NCI-H2196 (cell line): ENCODE results near the gene DNAJC30.

Source experiments
- DNase-seq: peaks from one replicate; lab custom pipeline; 2025; ENCODE audit not compliant: unreplicated experiment; lab: John Stamatoyannopoulos, UW

Gene DNAJC30

DNA sequence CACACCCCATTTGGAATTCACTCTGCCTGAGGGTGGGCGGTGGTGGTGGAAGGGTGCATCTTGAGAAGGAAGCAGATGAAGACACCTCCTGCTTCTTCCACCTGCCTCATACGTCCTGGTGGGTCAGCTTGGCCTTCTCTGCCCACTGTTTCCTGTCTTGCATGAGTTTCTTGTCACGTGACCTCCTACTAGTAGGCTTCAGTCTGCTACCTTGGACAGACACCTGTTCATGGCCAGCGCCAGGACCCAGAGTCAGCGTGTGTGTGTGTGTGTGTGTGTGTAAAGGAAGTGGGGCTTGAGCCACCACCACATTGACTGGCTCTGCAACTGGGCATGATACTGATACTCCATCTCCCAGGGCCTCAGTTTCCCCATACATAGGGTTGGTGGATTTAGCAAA, 32.7 kb downstream of the DNAJC30 start:
- DNase-seq, result no peak

DNA sequence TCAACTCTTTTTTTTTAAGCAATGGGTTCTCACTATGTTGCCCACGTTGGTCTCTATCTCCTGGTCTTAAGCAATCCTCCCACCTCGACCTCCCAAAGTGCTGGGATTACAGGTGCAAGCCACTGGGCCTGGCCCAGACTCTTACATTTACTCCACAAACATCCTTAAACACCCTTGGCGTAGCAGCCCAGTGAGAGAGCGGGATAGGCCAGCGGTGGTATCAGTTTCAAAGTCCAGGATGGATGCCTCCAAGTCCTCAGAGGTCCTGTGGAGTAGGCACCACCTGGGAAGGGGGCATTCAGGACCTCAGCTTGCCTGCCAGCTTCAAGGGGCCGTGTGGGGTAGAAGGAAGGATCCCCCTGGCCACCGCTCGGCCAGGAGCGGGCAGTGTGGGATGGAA, 33.7 kb downstream of the DNAJC30 start:
- DNase-seq, result no peak

DNA sequence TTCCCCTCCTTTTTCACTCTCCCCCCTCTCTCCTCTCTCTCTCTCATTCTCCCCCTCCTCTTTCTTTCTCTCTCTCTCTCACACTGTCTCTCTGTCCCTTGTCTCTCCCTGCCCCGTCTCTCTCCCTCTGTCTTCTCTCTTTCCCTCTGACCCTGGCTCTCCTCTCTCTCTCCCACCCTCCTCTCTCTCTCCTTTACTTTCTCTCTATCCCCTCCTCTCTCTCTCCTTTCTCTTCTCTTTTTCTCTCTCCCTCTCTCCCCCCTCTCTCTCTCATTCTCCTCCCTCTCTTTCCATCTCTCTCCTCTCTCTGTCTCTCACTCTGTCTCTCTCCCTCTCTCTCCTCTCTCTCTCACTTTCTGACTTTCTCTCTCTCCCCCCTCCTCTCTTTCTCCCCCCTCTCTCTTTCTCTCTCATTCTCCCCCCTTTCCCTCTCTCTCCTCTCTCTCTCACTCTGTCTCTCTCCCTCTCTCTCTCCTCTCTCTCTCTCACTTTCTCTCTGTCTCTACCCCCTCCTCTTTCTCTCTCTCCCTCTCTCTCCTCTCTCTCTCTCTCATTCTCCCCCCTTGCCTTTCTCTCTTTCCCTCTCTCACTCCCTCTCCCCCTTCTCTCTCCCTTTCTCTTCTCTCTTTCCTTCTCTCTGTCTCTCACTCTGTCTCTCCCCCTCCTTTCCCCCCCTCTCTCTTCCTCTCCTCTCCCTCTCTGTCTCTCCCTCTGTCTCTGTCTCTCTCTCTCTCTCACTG, 34.5 kb downstream of the DNAJC30 start:
- DNase-seq, result no peak

DNA sequence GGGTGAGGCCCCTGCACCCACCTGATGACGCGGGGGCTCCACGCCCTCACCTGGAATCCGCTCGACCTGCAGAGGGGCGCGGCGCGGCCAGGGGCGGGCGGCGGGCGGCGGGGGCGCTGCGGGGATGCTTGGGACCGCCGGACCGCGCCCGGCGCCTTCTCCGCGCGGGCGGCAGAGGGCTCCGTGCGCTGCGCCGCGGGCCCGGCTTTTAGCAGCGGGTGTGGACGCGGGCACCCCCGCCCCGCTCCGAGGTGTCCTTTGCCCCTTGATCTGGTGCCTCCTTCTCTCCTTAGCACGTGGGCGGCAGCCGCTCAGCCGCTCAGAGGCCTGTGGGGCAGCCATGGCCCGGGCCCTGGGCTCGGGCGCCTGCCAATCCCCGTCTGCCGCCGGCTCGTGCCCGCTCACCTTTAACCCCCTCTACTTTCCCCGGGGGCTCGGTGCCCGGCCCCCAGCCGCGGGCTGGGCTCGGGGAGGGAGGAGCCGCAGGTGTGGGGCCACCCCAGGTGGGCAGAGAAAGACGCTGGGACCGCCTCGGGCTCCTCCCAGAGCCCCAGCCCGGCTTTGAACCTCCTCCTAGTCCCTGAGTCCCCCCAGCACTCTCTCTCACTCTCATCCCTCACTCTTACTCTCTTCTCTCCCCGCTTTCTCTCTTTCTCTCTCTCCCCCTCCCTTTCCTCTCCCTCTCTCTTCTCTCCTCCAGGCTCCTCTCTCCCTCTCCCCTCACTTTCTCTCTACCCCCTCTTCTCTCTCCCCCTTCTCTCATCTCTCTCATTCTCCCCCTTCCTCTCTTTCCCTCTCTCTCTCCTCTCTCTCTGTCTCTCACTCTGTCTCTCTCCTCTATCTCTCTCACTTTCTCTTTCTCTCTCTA, 35.3 kb downstream of the DNAJC30 start:
- peak; percentile 32 for DNase-seq

DNA sequence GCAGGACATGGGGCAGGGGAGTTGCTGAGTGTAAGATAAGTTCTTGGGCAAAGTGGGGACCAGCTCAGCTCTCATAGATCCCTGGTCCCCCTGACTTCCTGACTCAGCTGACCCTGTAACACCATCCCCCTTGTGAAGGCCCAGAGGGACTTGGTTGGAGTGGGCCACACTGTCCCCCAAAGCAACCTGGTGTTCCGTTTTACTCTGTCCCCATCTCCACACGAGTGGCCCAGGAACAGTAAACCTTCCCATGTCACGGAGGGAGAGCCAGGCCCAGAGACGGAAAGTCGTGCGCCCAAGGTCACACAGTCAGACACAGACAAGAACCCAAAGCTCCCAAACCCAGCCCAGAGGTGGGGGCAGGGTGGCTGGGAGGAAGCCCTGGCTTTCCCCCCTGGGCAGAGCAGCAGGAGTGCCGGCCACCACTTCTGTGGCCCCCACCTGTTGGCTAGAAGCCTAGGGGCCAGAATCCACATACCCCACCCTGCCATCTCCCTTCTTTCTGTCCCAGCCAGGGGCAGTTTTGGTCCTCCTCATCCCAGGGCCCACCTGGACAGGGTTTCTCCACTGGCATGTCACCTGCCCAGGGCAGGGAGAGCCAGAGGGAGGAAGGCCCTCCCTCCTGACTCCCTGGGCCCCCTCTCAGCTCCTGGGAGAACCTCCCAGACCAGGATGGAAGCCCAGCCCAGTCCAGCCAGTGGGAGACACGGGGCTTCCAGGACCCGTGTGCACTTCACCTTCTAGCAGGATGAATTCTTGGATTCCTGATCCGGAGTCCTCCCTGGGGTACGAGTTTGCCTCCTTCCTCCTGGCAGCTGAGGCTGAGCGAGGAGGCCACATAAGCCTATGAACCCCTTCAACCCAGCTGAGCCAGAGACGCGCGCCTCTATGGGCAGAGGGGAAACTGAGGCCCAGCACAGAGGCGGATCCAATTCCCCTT, 36.2 kb downstream of the DNAJC30 start:
- DNase-seq, result no peak

DNA sequence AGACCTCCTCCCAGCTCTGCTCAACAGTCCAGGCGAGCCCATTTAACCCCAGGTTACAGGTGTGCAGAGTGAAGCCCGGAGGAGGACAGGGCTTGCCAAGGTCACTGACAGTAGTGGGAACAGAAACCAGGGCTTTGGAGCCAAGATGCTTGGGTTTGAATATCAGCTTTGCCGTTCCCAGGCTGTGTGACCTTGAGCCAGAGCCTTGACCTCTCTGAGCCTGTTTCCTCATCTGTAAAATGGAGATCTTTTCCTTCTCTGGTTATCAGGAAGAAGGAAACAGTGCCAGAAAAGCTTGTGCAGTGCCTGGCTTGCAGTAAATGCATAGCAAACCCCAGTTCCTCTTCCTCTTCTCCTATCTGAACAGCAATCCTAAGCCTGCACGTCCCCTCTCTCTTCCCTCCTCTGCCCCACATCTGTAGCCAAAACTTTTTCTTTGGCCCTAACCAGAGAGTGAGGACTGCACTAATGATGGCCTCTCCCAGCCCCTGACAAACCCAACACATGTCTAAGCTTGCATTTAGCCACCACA, 37.5 kb downstream of the DNAJC30 start:
- no peak for DNase-seq

DNA sequence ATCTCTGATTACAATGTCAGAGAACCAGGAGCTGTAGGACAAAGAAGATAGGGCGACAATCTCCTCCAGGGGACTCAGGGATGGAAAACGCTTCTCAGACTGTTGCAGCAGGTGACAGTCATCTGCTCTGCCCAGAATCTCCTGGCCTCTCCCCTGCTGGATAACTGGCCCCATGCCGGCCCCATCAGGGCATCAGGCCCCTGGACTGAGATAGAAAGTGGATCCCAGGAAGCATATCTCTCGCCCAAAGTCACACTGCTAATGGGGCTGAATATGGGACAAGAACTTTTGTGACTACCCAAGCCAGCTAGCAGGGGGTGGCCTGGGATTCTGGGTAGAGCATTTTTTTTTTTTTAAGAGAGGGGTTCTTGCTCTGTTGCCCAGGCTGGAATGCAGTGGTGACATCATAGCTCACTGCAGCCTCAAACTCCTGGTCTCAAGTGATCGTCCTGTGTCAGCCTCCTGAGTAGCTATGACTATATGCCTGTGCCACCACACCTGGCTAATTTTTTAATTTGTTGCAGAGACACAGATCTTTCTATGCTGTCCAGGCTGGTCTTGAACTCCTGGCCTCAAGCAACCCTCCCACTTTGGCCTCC, 38.5 kb downstream of the DNAJC30 start:
- no peak for DNase-seq

DNA sequence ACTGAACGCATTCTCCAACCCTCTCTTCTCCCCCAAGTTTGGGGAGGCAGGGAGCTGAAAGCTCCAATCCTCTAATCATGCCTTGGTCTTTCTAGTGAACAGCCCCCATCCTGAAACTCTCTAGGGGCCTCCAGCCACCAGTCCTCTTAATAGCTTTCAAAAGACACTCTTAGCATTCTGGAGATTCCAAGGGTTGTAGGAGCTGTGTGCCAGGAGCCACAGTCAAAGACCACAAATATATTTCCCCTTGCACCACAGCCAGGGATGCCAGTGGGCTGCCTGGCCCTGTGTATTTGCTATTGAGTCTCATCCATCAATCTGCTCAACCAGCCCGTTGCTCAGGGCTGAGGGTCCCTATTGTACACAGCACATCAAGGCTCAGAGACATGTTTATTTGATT, 40.4 kb downstream of the DNAJC30 start:
- no peak for DNase-seq

DNA sequence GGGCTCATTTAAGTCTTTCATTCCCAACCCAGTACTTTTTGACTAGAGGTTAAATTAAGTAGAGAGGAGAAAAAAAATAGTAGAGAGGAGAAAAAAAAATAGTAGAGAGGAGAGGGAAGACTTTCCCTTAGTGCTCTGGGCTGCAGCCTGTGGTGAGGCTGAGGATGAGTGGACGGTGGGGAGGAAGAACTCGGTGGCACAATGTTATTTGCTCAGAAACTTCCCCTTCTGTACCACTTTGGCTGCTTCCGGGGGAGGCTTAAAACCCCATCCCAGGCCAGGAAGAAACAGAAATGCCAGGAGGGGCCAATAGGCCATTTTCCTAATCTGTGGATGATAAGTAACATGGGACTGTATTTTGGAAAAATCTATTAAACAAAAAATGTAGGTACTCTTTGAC, 44.3 kb downstream of the DNAJC30 start:
- no peak for DNase-seq

DNA sequence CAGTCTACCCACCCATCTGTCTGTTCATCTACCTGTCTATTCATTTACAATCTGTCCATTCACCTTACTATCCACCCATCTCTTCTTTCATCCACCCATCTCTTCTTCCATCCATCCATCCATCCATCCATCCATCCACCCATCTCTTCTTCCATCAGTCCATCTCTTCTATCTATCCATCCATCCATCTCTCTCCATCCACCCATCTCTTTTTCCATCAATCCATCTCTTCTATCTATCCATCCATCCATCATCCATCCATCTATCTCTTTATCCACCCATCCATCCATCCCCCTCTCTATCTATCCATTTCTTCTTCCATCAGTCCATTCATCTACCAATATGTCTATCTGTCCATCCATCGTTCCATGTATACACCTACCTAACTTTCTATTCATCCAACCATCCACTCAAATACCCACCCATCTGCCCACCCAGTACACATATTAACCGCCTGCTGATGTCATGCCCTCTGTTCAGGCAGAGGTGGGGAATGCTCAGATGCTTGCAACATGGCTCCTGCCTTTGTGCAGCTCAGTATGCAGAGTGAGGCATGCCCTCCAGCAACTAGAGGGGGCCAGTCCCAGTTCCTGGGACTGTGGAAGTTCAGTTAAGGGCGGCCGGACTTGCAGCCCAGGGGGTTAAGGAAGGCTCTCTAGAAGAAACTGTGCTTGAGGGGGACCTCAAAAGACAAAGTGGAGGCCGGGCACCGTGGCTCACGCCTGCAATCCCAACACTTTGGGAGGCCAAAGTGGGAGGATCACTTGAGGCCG, 47.6 kb downstream of the DNAJC30 start:
- no peak for DNase-seq

DNA sequence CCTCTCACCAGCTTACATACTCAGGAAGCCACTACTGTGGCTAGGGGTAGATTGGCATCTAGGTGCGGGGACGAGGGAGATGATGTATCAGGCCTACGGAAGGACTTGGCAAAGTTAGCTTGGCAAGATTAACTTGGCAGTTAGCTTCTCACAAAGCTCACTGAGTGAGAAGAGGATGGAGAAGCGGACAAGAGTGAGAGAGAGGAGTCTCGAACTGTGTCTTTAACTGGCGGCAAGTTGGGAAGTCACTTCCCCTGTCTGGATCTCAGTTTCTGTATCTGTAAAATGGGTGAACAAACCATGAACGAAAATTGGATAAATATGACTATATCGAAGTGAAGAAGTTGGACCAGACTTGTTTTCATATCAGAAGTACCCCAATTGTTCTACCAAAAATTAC, 49.4 kb downstream of the DNAJC30 start:
- no peak for DNase-seq

DNA sequence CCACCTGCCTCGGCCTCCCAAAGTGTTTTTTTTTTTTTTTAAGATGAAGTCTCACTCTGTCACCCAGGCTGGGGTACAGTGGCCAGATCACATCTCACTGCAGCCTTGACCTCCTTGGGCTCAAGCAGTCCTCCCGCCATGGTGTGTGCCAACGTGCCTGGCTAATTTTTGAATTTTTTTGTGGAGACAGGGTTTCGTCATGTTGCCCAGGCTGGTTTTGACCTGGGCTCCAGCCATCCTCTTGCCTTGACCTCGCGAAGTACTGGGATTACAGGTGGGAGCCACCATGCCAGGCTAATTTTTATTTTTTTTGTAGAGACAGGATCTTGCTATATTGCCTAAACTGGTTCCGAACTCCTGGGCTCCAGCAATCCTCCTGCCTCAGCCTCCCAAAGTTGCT, 49.9 kb downstream of the DNAJC30 start:
- no peak for DNase-seq

DNA sequence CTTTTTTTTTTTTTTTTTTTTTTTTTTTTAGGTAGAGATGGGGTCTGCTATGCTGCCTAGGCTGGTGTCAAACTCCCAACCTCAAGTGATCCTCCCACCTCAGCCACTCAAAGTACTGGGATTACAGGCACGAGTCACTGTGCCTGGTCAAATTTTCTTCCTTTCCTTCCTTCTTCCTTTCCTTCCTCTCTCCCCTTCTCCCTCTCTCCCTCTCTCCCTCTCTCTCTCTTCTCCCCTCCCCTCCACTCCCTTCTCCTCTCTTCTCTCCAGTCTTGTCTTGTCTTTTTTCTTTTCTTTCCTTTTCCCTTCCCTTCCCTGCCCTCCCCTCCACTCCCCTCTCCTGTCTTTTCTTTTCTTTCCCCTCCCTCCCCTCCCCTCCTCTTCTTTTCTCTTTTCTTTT, 51.7 kb downstream of the DNAJC30 start:
- DNase-seq, result no peak
